ENCODE measurements around the gene XYLT1. TPM values are rescaled to one million over a fixed set of nuclear protein-coding genes. Genes with fewer than 3 reads are reported as not detected.
A peak's percentile ranks its signal among the peaks of the same experiment; 100 is the strongest.

The XYLT1 gene
- total RNA-seq, 1 donor from 2014 or later, result 0.20 TPM

DNA sequence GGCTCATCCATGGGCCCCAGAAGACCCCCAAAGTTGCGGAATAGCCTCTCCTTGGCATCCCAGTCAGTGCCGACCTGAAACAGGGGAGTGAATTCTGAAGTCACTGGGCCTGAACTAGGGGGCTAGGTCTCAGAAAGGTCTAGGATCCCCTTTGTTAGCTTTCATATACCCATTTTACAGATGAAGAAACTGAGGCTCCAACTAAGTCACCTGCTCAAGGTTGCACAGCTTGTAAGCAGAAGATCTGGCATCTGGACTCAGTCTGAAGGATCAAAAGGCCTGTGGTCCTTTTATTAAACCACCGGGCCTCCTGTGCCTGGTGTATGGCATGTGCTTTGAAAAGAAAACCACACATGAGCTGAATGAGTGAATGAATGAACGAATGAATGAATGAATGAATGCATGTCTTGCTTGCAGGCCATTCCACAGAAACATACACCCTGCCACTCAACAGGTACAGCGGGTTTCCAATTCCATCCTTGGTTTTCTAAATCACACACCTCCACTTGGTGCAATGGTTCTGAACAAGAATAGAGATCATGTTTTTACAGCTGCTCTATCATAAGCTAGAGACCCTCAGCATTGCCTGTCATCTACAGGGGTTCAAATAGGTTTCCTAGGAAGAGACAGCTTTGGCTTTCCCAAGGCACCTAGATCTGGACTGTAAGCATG, 352.7 kb downstream of the XYLT1 start:
- no peak for DNase-seq (ENCODE audit: low read depth in 2 of 2)

- DNase-seq (ENCODE audit: low read depth in 2 of 2), result no peak
These were observed 354.0 kb downstream of the XYLT1 start for GRCh38 chr16:17116595-17117322.

DNA sequence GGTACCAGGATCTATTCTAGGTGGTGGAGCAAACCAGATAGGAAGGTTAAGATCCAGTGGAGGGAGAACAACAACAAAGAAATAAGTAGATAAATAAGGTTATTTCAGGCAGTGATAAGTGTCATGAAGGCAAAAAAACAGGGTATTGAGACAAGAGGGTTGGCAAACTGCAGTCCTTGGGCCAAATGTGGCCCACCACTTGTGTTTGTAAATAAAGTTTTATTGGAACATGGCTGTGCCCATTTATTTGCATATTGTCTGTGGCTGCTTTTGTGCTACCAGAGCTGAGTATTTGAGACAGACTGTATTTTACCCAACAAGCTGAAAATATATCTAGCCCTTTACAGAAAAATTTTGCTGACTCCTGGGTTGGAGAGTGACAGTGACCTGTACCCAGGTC, 361.3 kb downstream of the XYLT1 start:
- no peak for DNase-seq (ENCODE audit: low read depth in 2 of 2)

GRCh38 chr16:17108596-17108995, 362.2 kb downstream of the XYLT1 start:
- no peak for DNase-seq (ENCODE audit: low read depth in 2 of 2)

DNA sequence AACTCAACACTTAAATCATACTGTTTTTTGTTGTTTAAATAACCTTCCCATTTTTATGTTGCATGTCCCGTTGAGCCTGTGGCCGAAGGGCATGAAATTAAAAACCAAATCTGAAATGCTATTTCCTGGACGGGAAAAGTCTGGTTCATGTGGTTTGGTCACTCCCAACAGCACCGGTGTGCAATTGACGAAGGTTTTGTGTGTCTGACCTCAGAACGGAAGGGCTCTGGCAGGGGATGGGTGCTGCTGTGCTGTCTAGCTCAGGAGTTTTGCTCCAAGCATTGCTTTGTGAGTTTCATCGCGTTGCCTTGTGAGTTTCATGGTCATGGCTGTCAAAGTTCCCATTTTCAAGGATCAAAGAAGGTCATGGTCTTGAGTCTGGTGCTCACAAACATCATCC, 363.3 kb downstream of the XYLT1 start:
- DNase-seq (ENCODE audit: low read depth in 2 of 2), result no peak

GRCh38 chr16:17106243-17106791, 364.4 kb downstream of the XYLT1 start:
- no peak for DNase-seq (ENCODE audit: low read depth in 2 of 2)

GRCh38 chr16:17105239-17105797, 365.4 kb downstream of the XYLT1 start:
- DNase-seq (ENCODE audit: low read depth in 2 of 2), result peak in 1 of 2 donors; percentile 40

- no peak for DNase-seq (ENCODE audit: low read depth in 2 of 2)
These were observed 366.1 kb downstream of the XYLT1 start for GRCh38 chr16:17104654-17105053.

GRCh38 chr16:17103216-17103615, 367.5 kb downstream of the XYLT1 start:
- DNase-seq (ENCODE audit: low read depth in 2 of 2), result no peak

GRCh38 chr16:17101646-17102045, 369.1 kb downstream of the XYLT1 start:
- no peak for DNase-seq (ENCODE audit: low read depth in 2 of 2)

- no peak for DNase-seq (ENCODE audit: low read depth in 2 of 2)
These were observed 372.1 kb downstream of the XYLT1 start for GRCh38 chr16:17098685-17099084.

DNA sequence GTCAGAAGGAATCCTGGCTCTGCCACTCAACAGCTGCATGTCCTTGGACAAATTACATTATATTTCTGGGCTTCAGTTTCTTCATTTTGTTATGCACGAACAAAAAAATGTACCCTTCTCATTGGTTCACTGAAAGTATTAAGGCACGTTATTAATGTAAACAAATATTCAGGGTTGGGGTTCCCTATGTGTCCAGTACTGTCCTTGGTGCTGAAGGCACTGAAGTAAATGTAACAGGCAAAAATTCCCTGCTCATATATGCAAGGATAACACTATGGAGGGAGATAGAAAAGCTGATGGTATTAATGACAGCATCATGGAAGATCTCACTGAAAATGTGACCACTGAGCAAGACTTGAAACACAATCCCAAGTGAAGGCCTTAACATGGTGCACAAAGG, 386.6 kb downstream of the XYLT1 start:
- DNase-seq (ENCODE audit: low read depth in 2 of 2), result no peak

DNA sequence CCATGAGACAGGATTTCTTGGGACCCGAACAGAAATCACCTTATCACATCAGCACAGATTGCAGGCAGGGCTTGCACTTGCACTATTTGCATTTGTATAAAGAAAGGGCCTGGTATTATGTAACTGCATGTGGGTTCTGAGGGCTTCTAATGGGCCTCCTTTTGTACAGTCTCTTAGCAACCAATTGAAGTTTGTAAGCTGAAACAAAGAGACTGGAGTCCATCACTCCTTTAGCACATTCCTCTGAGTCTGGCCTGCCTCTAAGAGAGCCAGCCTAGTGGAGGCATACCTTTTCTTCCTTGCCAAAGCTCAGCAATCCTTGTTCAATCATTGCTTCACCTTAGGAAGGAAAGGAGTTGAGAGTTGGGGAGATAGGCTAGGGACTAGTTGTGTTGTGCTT, 387.1 kb downstream of the XYLT1 start:
- DNase-seq (ENCODE audit: low read depth in 2 of 2), result no peak

DNA sequence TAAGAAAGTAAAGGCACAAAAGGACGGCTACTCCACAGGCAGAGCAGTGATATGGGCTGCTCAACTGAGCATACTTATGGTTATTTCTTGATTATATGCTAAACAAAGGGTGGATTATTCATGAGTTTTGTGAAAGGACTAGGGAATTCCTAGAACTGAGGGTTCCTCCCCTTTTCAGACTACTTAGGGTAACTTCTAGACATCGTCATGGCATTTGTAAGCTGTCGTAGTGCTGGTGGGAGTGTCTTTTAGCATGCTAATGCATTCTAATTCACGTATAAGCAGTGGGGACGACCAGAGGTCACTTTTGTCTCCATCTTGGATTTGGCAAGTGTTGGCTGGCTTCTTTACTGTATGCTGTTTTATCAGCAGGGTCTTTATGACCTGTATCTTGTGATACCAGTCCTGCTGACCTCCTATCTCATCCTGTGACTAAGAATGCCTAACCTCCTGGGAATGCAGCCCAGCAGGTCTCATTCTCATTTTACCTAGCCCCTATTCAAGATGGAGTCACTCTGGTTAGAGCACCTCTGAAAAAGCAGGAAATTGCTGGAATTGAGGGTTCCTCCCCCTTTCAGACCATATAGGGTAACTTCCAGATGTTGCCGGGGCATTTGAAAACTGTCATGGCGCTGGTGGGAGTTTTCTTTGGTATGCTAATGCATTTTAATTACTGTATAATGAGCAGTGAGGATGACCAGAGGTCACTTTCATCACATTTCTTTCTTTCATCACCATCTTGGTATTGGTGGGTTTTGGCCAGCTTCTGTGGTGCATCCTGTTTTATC, 388.5 kb downstream of the XYLT1 start:
- DNase-seq (ENCODE audit: low read depth in 2 of 2), result no peak

GRCh38 chr16:17080105-17080504, 390.7 kb downstream of the XYLT1 start:
- no peak for DNase-seq (ENCODE audit: low read depth in 2 of 2)

DNA sequence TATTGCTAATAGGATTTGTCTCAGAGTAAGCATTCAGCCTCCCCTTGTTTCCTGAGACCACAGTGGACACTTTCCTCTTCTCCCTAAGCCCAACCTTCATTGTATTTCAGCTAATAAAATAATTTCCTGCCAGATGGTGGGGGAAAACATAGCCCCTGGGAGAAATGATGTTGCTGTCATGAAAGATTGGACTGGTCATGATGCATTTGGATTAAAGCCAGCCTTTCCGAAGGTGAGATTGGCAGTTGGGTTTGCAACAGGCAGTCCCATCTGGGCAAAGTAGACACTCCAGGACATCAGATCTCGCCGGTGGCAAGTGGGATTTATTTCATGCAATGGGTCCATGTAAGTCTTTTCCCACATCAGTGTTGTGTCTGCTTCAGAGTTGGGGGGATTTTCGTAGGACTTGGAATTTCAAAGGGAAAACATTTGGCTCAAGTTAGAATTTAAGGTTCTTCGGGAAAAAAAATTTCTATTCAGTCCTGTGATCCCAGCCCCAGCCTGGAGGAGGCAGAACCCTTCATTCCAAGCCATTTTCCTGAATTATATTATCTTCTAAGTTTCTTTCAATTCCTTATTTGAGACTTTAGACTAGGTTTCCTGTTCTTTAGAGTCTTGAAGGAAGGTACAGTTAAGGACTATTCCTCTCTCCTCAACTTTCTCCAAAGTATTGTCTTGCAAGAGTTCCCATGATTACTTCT, 391.7 kb downstream of the XYLT1 start:
- no peak for DNase-seq (ENCODE audit: low read depth in 2 of 2)

GRCh38 chr16:17076818-17077498, 393.8 kb downstream of the XYLT1 start:
- DNase-seq (ENCODE audit: low read depth in 2 of 2), result no peak

DNA sequence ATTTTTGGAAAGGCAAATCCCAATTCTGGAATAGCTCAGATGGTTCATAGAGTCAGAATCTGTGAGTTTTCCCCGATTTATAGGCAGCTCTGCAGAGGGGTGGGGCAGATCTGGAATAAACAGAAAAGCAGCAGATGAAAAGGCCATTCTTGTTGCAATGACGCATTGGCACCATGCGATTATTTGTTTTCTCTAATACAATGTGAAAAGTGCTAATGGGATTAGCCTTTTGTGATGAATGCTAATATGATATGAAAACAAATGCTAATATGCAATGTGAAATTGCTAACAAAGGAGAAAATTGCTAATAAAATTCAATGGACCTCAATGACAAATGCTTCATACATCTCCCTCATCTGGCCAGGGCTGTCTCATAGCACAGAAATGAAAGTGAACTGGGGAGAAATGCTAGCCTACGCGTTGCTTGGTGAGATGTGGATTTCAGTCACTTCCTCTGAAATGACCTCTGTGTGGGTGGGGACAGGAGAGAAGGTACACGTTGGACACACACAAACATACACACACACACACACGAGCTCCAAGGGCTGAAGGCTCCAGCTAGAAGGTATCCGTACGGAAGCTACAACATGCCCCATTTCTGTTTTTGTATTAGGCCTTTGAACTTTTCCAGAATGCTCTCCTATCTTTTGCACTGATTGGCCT, 394.5 kb downstream of the XYLT1 start:
- DNase-seq (ENCODE audit: low read depth in 2 of 2), result no peak

DNA sequence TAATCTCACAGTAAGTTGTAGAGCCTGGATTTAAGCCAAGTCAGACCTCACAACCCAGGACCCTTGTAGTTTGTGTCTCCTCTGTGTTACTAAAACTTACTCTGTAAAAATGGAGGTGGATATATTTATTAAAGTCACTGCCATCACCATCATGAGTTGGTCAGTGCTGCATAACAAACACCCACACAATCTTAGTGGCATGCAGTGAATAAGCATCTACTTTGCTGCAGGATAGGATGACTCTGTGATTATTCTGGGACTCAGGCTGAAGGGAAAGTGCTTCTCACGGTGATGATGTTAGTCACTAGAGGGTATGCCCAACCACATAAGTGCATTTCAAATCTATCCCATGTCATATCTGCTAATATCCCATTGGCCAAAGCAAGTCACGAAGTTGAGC, 398.7 kb downstream of the XYLT1 start:
- no peak for DNase-seq (ENCODE audit: low read depth in 2 of 2)

Data from lung microvascular endothelial cell (primary cell).